Fibroblast of skin of right biceps (primary cell): Measurements from ENCODE around the gene MAN1A1.

ENCODE experiments used
- DNase-seq: peaks from one replicate; pipeline ENCODE4 v3.0.0-alpha.2; 2013

Gene MAN1A1

DNA sequence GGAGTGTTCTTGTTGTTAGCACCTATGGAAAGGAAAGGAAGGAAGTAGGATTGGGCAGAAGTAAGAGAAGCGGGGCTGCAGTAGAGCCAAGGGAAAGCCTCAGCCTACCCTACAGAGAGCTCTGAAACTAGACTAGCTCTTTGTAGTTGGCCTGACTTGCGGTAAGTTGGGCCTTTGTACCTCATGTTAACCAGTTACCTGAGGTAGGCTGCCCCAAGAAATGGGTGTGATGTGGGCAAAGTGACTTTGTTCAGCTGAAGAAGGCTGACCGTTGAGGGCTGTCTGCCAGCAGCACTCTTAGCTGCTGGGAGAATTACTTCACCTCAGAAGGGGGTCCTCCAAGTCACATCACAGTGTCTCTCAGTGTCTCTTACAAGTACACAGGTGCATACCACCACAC lies 216.2 kb downstream of the MAN1A1 start:
- no peak for DNase-seq

DNA sequence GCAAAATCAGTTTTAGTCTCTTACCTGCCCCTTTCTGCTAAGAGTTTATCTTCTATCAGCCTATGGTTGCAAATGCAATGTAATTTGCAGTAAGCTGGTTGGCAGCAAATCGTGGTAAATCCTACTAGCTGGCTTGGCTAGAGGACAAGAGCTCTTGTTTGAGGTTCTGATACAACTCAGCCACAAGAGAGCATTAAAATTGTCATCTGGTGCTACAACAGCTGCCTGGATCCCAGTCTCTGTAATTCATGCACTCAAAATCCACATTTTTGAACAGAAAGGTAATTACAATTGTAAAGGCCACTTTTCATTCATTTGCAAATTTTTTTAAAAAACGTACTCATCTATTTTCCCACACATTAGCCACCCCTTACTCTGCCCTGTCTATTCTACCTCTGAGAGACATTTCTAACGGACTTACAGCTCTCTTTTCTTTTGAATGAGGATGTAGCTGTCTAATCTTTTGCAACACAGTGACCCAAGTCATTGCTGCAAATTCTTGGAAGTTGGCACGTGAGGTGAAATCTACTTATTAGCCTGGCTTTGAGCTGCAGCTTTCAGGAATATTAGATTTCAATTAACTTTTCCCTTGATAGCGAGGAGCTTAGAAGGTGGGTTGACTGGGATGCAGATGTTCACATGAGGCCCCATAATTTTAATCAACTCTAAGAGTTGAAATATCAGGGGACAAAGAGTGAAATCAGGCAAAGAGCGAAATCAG lies 217.1 kb downstream of the MAN1A1 start:
- DNase-seq = no peak

DNA sequence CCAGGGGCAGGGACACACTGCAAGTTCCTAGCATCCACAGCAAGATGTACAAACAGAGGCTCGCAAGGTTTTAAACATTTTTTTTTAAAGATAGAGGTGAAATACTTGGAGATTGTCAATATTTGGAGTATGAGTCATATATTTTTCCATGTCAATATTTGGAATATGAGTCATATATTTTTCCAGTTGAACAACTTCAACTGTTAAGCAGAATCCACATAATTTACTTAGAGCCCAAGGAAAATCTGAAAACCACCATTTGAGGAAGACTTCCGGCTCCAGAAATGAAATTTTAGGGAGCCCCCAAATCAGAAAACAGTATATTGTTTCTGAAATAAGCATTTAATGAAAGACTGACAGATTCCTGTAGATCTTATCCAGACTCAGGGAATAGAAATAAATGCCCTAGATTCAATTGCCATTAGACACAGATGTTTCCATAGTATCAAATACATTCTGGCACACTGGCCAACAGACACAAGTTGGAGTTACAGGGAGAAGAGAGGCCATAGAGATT lies 219.5 kb downstream of the MAN1A1 start:
- peak; percentile 78 for DNase-seq

DNA sequence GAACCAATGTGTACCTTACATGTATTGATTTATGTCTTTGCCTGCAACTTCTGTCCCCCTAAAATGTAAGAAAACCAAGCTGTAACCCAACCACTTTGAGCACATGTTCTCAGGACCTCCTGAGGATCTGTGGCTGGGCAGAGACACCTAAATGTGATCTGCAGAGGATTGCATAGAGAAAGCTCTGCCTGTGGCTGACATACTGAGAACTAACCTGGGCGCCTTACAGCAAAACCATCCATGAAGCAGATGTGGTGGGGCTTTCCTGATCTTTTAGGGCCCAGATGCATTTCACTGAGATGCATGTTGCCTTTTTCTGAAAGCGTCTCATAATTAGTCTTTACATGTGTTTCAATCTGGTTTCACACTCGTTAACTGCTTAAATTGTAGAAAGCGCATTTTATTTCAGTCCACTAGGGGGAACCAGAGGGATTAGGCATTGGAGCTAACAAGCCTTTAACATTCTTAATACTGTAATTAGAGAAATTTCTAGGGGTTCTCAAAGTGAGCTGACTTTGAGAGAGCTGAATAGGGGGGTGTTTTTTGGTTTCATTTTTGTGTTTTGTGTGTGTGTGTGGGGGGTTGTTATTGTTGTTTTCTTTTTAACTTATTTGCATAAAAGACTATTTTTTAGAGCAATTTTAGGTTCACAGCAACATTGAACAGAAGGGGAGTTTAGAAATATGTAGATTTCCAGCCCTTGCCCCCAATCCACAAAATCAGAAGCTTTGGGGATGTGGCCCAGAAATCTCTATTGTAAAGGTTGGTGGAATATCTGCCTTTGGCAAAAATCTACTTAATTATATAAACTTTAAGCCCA lies 220.2 kb downstream of the MAN1A1 start:
- DNase-seq = peak; percentile 71

GRCh38 chr6:119128252-119128912 lies 221.2 kb downstream of the MAN1A1 start:
- DNase-seq = peak; percentile 24

DNA sequence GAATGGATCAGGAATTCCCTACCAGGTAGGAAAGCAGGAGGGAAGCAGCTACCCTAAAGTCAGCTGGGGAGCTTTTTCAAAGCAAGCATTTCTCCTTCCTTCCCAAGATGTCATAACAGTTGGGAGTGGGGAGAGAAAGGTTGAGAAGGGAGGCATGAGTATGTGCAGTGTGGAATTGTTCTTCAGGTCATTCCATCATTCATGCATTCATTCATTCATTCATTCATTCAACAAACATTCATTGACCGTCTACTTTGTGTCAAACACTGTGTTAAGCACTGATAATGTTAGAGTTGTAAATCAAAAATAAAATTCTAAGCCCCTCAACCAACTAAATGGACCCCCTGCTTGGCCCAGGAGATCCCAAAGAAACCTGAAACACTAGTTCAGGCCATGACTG lies 221.9 kb downstream of the MAN1A1 start:
- no peak for DNase-seq
